HCT116 (cell line): ENCODE measurements around the gene MAPK8. TPM values are rescaled to one million over a fixed set of nuclear protein-coding genes. Genes with fewer than 3 reads are reported as not detected.

ENCODE experiments used
- ATAC-seq: fragments of 200-7000 bp; cut with Tn5 transposase; 2 replicates; pipeline ENCODE4 v1.9.1; 2020; ENCODE audit warnings: mild to moderate bottlenecking, moderate library complexity
- BruUV-seq: library from RNA; stranded (reverse); fragments of 400-500 nt; replicated peaks from 2 replicates; lab custom pipeline; 2021; lab: Mats Ljungman, UMichigan
- CTCF ChIA-PET: fragments of 300-600 bp; sonication (Branson Sonifier 250); formaldehyde crosslinking; loops from one replicate; lab custom pipeline; 2021; ENCODE audit warnings: antibody characterized with exemption; lab: Charles Lee
- POLR2A ChIA-PET: fragments of 300-600, 350-600 bp; sonication (Branson Sonifier 250); formaldehyde crosslinking; loops from one replicate; lab custom pipeline; 2021; ENCODE audit warnings: antibody characterized with exemption; lab: Charles Lee
- RAD21 ChIA-PET, 2 experiments: fragments of 300-600 bp; sonication (Branson Sonifier 250); formaldehyde crosslinking; loops; one replicate each; lab custom pipeline; 2023; ENCODE audit warnings: low total read pairs in 2 of 2; ENCODE audit not compliant: uncharacterized antibody in 2 of 2, unreplicated experiment in 2 of 2, low non-redundant PET in 1 of 2; lab: Charles Lee
- DNase-seq: peaks from one replicate; pipeline ENCODE4 v3.0.0-alpha.2; 2010; ENCODE audit warnings: low read depth, low spot score
- H2AFZ ChIP-seq: fragments of 200-600 bp; shearing (Covaris generic), sonication (generic); 2 replicates; pipeline ENCODE4 v1.6.1; 2017; ENCODE audit warnings: low read depth, mixed run types, mixed read lengths, antibody characterized with exemption, low read length; ENCODE audit not compliant: poor library complexity, severe bottlenecking
- H3K27ac ChIP-seq: 2 replicates; pipeline ENCODE4 v1.5.1; 2012; ENCODE audit warnings: low read depth, low read length
- H3K27me3 ChIP-seq: fragments of 200-600 bp; sonication (generic); 2 replicates; pipeline ENCODE4 v1.6.1; 2016; ENCODE audit warnings: mixed run types, low read length, mixed read lengths; ENCODE audit not compliant: insufficient read depth
- H3K36me3 ChIP-seq, 2 experiments: fragments of 200-500 bp in 1 of 2; fragments of 200-600 bp in 1 of 2; sonication (Bioruptor generic) in 1 of 2; sonication (generic) in 1 of 2; 2 replicates each; pipeline versions ENCODE4 v1.5.1 to v1.6.1; 2014 to 2016; ENCODE audit warnings: low read length in 2 of 2, inconsistent platforms in 1 of 2, mixed read lengths in 1 of 2, mixed run types in 1 of 2; ENCODE audit not compliant: insufficient read depth in 2 of 2, control insufficient read depth in 1 of 2
- H3K4me1 ChIP-seq, 2 experiments: fragments of 200-600 bp in 1 of 2; sonication (generic) in 1 of 2; 2 replicates each; pipeline versions ENCODE4 v1.5.1 to v1.6.1; 2012 to 2017; ENCODE audit warnings: low read length in 2 of 2, inconsistent platforms in 1 of 2, mild to moderate bottlenecking in 1 of 2, mixed read lengths in 1 of 2, mixed run types in 1 of 2, moderate library complexity in 1 of 2; ENCODE audit not compliant: insufficient read depth in 2 of 2, control insufficient read depth in 1 of 2
- H3K4me2 ChIP-seq: fragments of 200-600 bp; sonication (generic); 2 replicates; pipeline ENCODE4 v1.6.1; 2017; ENCODE audit warnings: mixed run types, low read length, mixed read lengths
- H3K4me3 ChIP-seq, 2 experiments: fragments of 200-600 bp in 1 of 2; sonication (generic) in 1 of 2; replicated peaks in 1 of 2; 2 replicates each; pipeline ENCODE4 v1.5.1; 2011 to 2016; ENCODE audit warnings: low read length in 2 of 2, control low read depth in 1 of 2, low read depth in 1 of 2, mild to moderate bottlenecking in 1 of 2, mixed read lengths in 1 of 2, mixed run types in 1 of 2
- H3K79me2 ChIP-seq: fragments of 200-600 bp; sonication (generic); 2 replicates; pipeline ENCODE4 v1.6.1; 2017; ENCODE audit warnings: mild to moderate bottlenecking, mixed run types, low read length, moderate library complexity, mixed read lengths; ENCODE audit not compliant: insufficient read depth
- H3K9ac ChIP-seq: fragments of 200-600 bp; sonication (generic); 2 replicates; pipeline ENCODE4 v1.6.1; 2016; ENCODE audit warnings: low read length, mixed read lengths
- H3K9me2 ChIP-seq: fragments of 200-600 bp; sonication (generic), shearing (Covaris generic); 2 replicates; pipeline ENCODE4 v1.6.1; 2017; ENCODE audit warnings: mixed run types, mild to moderate bottlenecking, moderate library complexity; ENCODE audit not compliant: insufficient read depth
- H3K9me3 ChIP-seq, 2 experiments: fragments of 200-500 bp in 1 of 2; fragments of 200-600 bp in 1 of 2; sonication (Bioruptor generic) in 1 of 2; sonication (generic) in 1 of 2; 2 replicates each; pipeline ENCODE4 v1.6.1; 2014 to 2017; ENCODE audit warnings: low read length in 2 of 2, mixed read lengths in 2 of 2, inconsistent platforms in 1 of 2, low read depth in 1 of 2, mild to moderate bottlenecking in 1 of 2, mixed run types in 1 of 2, moderate library complexity in 1 of 2; ENCODE audit not compliant: control insufficient read depth in 1 of 2, insufficient read depth in 1 of 2
- H4K20me1 ChIP-seq: fragments of 200-600 bp; sonication (generic), shearing (Covaris generic); 2 replicates; pipeline ENCODE4 v1.6.1; 2017; ENCODE audit warnings: mixed run types, mild to moderate bottlenecking, moderate library complexity; ENCODE audit not compliant: insufficient read depth
- CBX3 ChIP-seq: IDR thresholded peaks from 2 replicates; pipeline ENCODE4 v1.6.1; 2012; ENCODE audit warnings: low read depth
- CEBPB ChIP-seq: IDR thresholded peaks from 2 replicates; pipeline ENCODE4 v1.6.1; 2012; ENCODE audit warnings: low read depth
- EGR1 ChIP-seq: IDR thresholded peaks from 2 replicates; pipeline ENCODE4 v1.6.1; 2012; ENCODE audit warnings: low read depth
- ELF1 ChIP-seq: IDR thresholded peaks from 2 replicates; pipeline ENCODE4 v1.6.1; 2012; ENCODE audit warnings: low read depth, borderline replicate concordance
- EZH2 ChIP-seq: fragments of 200-600 bp; sonication (generic); IDR thresholded peaks from 2 replicates; pipeline ENCODE4 v1.6.1; 2017; ENCODE audit warnings: antibody characterized with exemption, mixed run types
- EZH2phosphoT487 ChIP-seq: fragments of 200-600 bp; IDR thresholded peaks from 2 replicates; pipeline ENCODE4 v1.6.1; 2018; ENCODE audit warnings: antibody characterized with exemption, borderline replicate concordance
- FOSL1 ChIP-seq: IDR thresholded peaks from 2 replicates; pipeline ENCODE4 v1.6.1; 2012; ENCODE audit warnings: low read depth
- JUND ChIP-seq: IDR thresholded peaks from 2 replicates; pipeline ENCODE4 v1.6.1; 2012
- POLR2A ChIP-seq: IDR thresholded peaks from 2 replicates; pipeline ENCODE4 v1.7.0; 2011; ENCODE audit warnings: borderline replicate concordance; ENCODE audit not compliant: insufficient read depth, insufficient read length; ENCODE audit errors: extremely low read depth
- POLR2AphosphoS5 ChIP-seq: IDR thresholded peaks from 2 replicates; pipeline ENCODE4 v1.6.1; 2011; ENCODE audit warnings: mild to moderate bottlenecking, low read depth, low read length, moderate library complexity
- RAD21 ChIP-seq: IDR thresholded peaks from 2 replicates; pipeline ENCODE4 v1.6.1; 2012; ENCODE audit warnings: low read depth, mild to moderate bottlenecking
- SIN3A ChIP-seq: IDR thresholded peaks from 2 replicates; pipeline ENCODE4 v1.6.1; 2012; ENCODE audit warnings: low read depth
- SP1 ChIP-seq: IDR thresholded peaks from 2 replicates; pipeline ENCODE4 v1.6.1; 2012; ENCODE audit warnings: low read depth
- TCF7L2 ChIP-seq: IDR thresholded peaks from 2 replicates; pipeline ENCODE4 v1.7.0; 2011; ENCODE audit warnings: borderline replicate concordance, inconsistent platforms; ENCODE audit not compliant: insufficient read depth, insufficient read length; ENCODE audit errors: extremely low read depth
- ZBTB33 ChIP-seq: IDR thresholded peaks from 2 replicates; pipeline ENCODE4 v1.6.1; 2011; ENCODE audit warnings: mild to moderate bottlenecking, low read length, moderate library complexity; ENCODE audit not compliant: insufficient replicate concordance; ENCODE audit errors: extremely low read depth
- ZFX ChIP-seq: fragments of 450-650 bp; IDR thresholded peaks from 2 replicates; pipeline ENCODE4 v1.6.1; 2017
- intact Hi-C: fragments of 100-400 bp; cut with micrococcal nuclease; formaldehyde crosslinking; loops from 2 replicates; pipeline ENCODE4 v1.10.0; 2022
- total RNA-seq: library from RNA; stranded (reverse); gene quantifications from one replicate; pipeline ENCODE4 v1.2.1, GENCODE V29; 2021; ENCODE audit not compliant: unreplicated experiment
- TF ChIP-seq, protein P1 (sequence below): IDR thresholded peaks from 2 replicates; pipeline ENCODE4 v1.6.1; 2012

MAPK8 gene
- total RNA-seq, 1 experiment from 2014 or later: 71.0 TPM

DNA sequence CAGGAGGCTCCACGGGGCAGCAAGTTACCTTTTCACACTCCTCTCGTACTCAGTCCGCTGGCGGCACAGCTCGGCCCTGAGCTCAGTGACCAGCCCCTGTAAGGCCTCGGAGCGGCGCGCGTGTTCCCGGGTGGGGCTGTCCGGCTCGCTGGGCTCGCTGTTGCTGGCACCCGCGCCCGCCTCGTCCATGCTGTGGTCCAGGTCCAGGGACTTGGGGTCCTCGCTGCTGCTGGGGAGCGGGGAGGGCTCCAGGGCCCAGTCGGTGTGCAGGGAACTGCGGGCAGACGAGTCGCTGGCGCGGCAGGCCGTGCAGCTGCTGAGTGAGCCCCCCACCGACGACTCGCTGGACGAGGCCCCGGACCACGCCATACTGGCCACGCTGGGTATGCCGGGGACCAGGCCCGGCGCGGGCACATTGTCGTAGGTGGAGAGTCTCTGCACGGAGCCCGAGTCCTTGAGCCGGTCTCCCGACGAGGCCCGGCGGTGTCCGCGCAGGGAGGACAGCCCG is 143.8 kb downstream of the MAPK8 start:
- no peak for ATAC-seq
- Histone ChIP-seq H3K27ac (no peak overlapping the region), H3K36me3 (no peaks in the 10 kb centered on the region), H3K9ac (no peak overlapping the region), H3K79me2 (no peaks in the 10 kb centered on the region), H2AFZ (no peak overlapping the region), H3K4me1 (no peaks in the 10 kb centered on the region; a peak in 1 of 4 replicates), H4K20me1 (no peaks in the 10 kb centered on the region), H3K9me2 (no peaks in the 10 kb centered on the region), H3K4me2 (no peak overlapping the region), H3K9me3 (no peaks in the 10 kb centered on the region), H3K27me3 (no peaks in the 10 kb centered on the region), H3K4me3 (no peak overlapping the region)
- ChIA-PET POLR2A (no interaction called here), RAD21 (no interaction called here), CTCF (no interaction called here)
- intact Hi-C loops: no loop called here
- DNase-seq: no peak
- BruUV-seq: no TSS peak
- TF ChIP-seq JUND (no peak), SP1 (no peak), POLR2A (no peak), EGR1 (no peak), EZH2phosphoT487 (no peak), EZH2 (no peak), ZFX (no peak), RAD21 (no peak), SIN3A (no peak), ELF1 (no peak), CEBPB (no peak), CBX3 (no peak), TCF7L2 (no peak), FOSL1 (no peak), POLR2AphosphoS5 (no peak), ZBTB33 (no peak)
- TF ChIP-seq, protein P1, sequence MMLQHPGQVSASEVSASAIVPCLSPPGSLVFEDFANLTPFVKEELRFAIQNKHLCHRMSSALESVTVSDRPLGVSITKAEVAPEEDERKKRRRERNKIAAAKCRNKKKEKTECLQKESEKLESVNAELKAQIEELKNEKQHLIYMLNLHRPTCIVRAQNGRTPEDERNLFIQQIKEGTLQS: no peak
